ENCODE data around the gene NPAS3.

- no peak for TF ChIP-seq CTCF (IDR thresholded peaks at IDR 0.05)
- TF ChIP-seq POLR2A (IDR thresholded peaks at IDR 0.05): no peak
Observed at GRCh38 chr14:33814010-33814409, 875.3 kb downstream of the NPAS3 start.
